Endodermal cell (in vitro differentiated cells): ENCODE measurements around the gene MAML2. TPM values are rescaled to one million over a fixed set of nuclear protein-coding genes. Genes with fewer than 3 reads are reported as not detected.

Source experiments
- DNase-seq: peaks from one replicate; pipeline ENCODE4 v3.0.0-alpha.2; 2017
- H3K27ac ChIP-seq: 2 replicates; pipeline ENCODE4 v1.5.1; 2013; ENCODE audit warnings: mild to moderate bottlenecking, low read depth, low read length, moderate library complexity
- H3K27me3 ChIP-seq: 2 replicates; pipeline ENCODE4 v1.6.1; 2013; ENCODE audit warnings: mild to moderate bottlenecking, low read length, moderate library complexity; ENCODE audit not compliant: insufficient read depth, control insufficient read depth, poor library complexity, severe bottlenecking
- H3K36me3 ChIP-seq: 2 replicates; pipeline ENCODE4 v1.7.0; 2013; ENCODE audit warnings: mild to moderate bottlenecking, low read length, moderate library complexity; ENCODE audit not compliant: control insufficient read depth, insufficient read depth
- H3K4me1 ChIP-seq: one replicate; pipeline ENCODE4 v1.7.0; 2013; ENCODE audit warnings: low read length; ENCODE audit not compliant: control insufficient read depth, insufficient read depth
- H3K4me3 ChIP-seq: 2 replicates; pipeline ENCODE4 v1.5.1; 2013; ENCODE audit warnings: mild to moderate bottlenecking, low read length, moderate library complexity
- H3K9ac ChIP-seq: 2 replicates; pipeline ENCODE4 v1.6.1; 2013; ENCODE audit warnings: mild to moderate bottlenecking, low read length, moderate library complexity; ENCODE audit not compliant: poor library complexity, severe bottlenecking; ENCODE audit errors: extremely low read depth
- H3K9me3 ChIP-seq: 2 replicates; pipeline ENCODE4 v1.6.1; 2013; ENCODE audit warnings: mild to moderate bottlenecking, low read length, moderate library complexity; ENCODE audit not compliant: control insufficient read depth
- H3K27ac Mint-ChIP-seq: 2 replicates; pipeline ENCODE4 v1.8.0; 2020; ENCODE audit warnings: mixed read lengths
- H3K27me3 Mint-ChIP-seq: 2 replicates; pipeline ENCODE4 v1.8.0; 2021; ENCODE audit warnings: mild to moderate bottlenecking, mixed read lengths; ENCODE audit not compliant: insufficient read depth
- H3K36me3 Mint-ChIP-seq: 2 replicates; pipeline ENCODE4 v1.8.0; 2020; ENCODE audit warnings: low read depth, mixed read lengths
- H3K4me1 Mint-ChIP-seq: 2 replicates; pipeline ENCODE4 v1.8.0; 2020; ENCODE audit warnings: mixed read lengths
- H3K4me3 Mint-ChIP-seq: 2 replicates; pipeline ENCODE4 v1.8.0; 2020; ENCODE audit warnings: mild to moderate bottlenecking, moderate library complexity, mixed read lengths
- H3K9me3 Mint-ChIP-seq: 2 replicates; pipeline ENCODE4 v1.8.0; 2020; ENCODE audit warnings: mild to moderate bottlenecking, mixed read lengths
- CTCF ChIP-seq: fragments of 200-600 bp; sonication (generic); conservative IDR thresholded peaks from 2 replicates; pipeline ENCODE4 v1.5.0; 2021; ENCODE audit warnings: antibody characterized with exemption, mild to moderate bottlenecking
- WGBS, 2 experiments: methylation state at CpG; one replicate each; pipeline versions ENCODE4 v1.1.5 to v1.1.7; 2013; ENCODE audit warnings: missing lambda C conversion rate in 2 of 2, mixed read lengths in 1 of 2; ENCODE audit not compliant: insufficient coverage in 1 of 2, insufficient read length in 1 of 2; 5-methylcytosine and 5-hydroxymethylcytosine counted together
- total RNA-seq, 2 donors: library from RNA; stranded (reverse); fragmentation: NEBNext Ultra II Directional in 1 of 2; extraction: Animal tissue kit (Norgen Biotek cat#: 25700) in 1 of 2; gene quantifications; 2 replicates in 1 of 2; 3 replicates in 1 of 2; pipeline ENCODE4 v1.2.1, GENCODE V29; 2021

Gene MAML2
- total RNA-seq, 2 donors from 2014 or later = 6.6 to 8.0 TPM

GRCh38 chr11:96008161-96008720 lies 334.8 kb downstream of the MAML2 start:
- Mint-ChIP-seq H3K4me1 (peaks cover 20% of the 10 kb centered on the region), H3K9me3 (peaks cover 3% of the 10 kb centered on the region), H3K27me3 (no peaks in the 10 kb centered on the region), H3K27ac (no peak overlapping the region), H3K36me3 (no peaks in the 10 kb centered on the region), H3K4me3 (no peak overlapping the region)
- TF ChIP-seq CTCF = no peak
- DNase-seq = no peak
- WGBS, 2 experiments = 84% methylated on average over 3 of the region's 3 CpGs; no CpG with 5 or more reads in 1 of the 2 experiments
- H3K9ac ChIP-seq = no peak overlapping the region
- H3K4me1 ChIP-seq = no peaks in the 10 kb centered on the region
- no peaks in the 10 kb centered on the region for H3K36me3 ChIP-seq
- H3K27ac ChIP-seq = no peak overlapping the region
- no peaks in the 10 kb centered on the region for H3K27me3 ChIP-seq
- H3K4me3 ChIP-seq = no peak overlapping the region
- H3K9me3 ChIP-seq = peaks cover 10% of the 10 kb centered on the region

- no peaks in the 10 kb centered on the region for H3K4me1 ChIP-seq
- H3K27ac ChIP-seq = no peak overlapping the region
- H3K4me3 ChIP-seq = no peak overlapping the region
- no peaks in the 10 kb centered on the region for H3K27me3 ChIP-seq
- peaks cover 10% of the 10 kb centered on the region for H3K9me3 ChIP-seq
- Mint-ChIP-seq H3K4me1 (peaks cover 10% of the 10 kb centered on the region), H3K36me3 (no peaks in the 10 kb centered on the region), H3K4me3 (no peak overlapping the region), H3K27me3 (no peaks in the 10 kb centered on the region), H3K9me3 (peaks cover 3% of the 10 kb centered on the region), H3K27ac (no peak overlapping the region)
- no peaks in the 10 kb centered on the region for H3K36me3 ChIP-seq
- TF ChIP-seq CTCF = no peak
- H3K9ac ChIP-seq = no peak overlapping the region
- no peak for DNase-seq
Measured at GRCh38 chr11:96006037-96006436, 337.0 kb downstream of the MAML2 start.

- no peaks in the 10 kb centered on the region for H3K4me1 ChIP-seq
- no peak for DNase-seq
- Mint-ChIP-seq H3K4me3 (no peak overlapping the region), H3K36me3 (no peaks in the 10 kb centered on the region), H3K27me3 (no peaks in the 10 kb centered on the region), H3K4me1 (peaks cover 13% of the 10 kb centered on the region), H3K9me3 (peaks cover 3% of the 10 kb centered on the region), H3K27ac (no peak overlapping the region)
- H3K9ac ChIP-seq = no peak overlapping the region
- H3K9me3 ChIP-seq = peaks cover 10% of the 10 kb centered on the region
- no peak for TF ChIP-seq CTCF
- H3K4me3 ChIP-seq = no peak overlapping the region
- no peaks in the 10 kb centered on the region for H3K27me3 ChIP-seq
- 93 to 100% methylated on average over 1 of the region's 1 CpG for WGBS, 2 experiments
- no peaks in the 10 kb centered on the region for H3K36me3 ChIP-seq
- H3K27ac ChIP-seq = no peak overlapping the region
Measured at GRCh38 chr11:96004862-96005261, 338.1 kb downstream of the MAML2 start.
